Epithelial cell of esophagus (primary cell): ENCODE data around the gene MT1M.

Source experiments
- DNase-seq: peaks from one replicate; pipeline ENCODE4 v3.0.0; 2010; ENCODE audit warnings: low read depth
- H3K4me3 ChIP-seq: 2 replicates; pipeline ENCODE4 v1.5.1; 2011; ENCODE audit warnings: mild to moderate bottlenecking, low read length, control low read depth
- CTCF ChIP-seq: IDR thresholded peaks from 2 replicates; pipeline ENCODE4 v1.5.1; 2011; ENCODE audit warnings: low read depth, mild to moderate bottlenecking, low read length, control low read depth, inconsistent platforms; ENCODE audit not compliant: insufficient read depth; ENCODE audit errors: missing control alignments

The MT1M gene

DNA sequence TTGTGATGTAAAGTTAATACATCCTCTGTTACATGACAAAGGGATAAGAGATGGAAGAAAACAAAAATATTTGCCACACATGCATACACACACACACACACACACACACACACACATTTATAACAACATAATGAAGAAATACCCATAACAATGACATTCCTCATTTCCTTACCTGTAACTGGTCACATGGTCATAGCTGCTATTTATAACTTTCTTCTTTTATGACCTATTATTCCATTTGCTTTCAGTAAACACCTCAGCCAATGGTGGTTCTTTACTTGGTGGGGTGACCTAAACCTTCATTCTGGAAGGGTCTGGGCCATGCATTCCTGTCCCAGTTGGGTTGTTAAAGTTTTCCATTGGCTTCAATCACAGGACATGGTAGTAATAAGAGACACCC is 18.8 kb upstream of the MT1M start:
- peak; percentile 60 for DNase-seq
- no peak overlapping the region for H3K4me3 ChIP-seq
- no peak for TF ChIP-seq CTCF

- no peak overlapping the region for H3K4me3 ChIP-seq
- DNase-seq, result peak; percentile 80
- TF ChIP-seq CTCF, result no peak
Measured at GRCh38 chr16:56614549-56614991, 17.9 kb upstream of the MT1M start.

- no peak for TF ChIP-seq CTCF
- no peak overlapping the region for H3K4me3 ChIP-seq
- DNase-seq, result peak; percentile 83
Measured at GRCh38 chr16:56615353-56615752, 17.1 kb upstream of the MT1M start.

DNA sequence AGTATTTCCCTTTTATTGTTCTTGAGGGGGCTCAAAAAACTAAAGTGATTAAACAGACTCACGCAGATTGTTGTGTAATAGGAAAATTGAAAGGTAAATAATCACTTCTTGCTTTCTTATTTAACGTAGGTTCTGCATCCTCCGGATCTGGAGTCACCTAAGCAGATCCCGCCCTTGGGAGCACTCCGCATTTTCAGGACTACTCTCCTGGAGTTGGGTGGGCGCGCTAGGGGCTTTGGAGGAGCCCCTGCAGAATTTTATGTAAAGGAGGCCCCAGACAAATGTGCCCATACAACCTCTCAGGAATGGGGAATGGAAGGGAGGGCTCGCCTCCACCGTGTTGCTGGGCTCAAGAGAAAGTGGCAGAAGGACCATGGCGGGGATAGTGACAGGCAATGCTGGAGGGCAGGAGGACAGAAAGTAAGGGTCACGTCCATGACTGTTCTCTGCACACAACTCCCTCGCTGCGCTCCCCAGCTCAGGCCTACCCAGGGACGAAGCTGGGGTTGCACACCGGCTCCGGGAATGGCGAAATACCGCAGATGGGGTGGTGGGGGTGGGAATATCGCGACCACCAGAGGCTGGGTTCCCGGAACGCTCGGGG is 15.7 kb upstream of the MT1M start:
- DNase-seq, result no peak
- no peak overlapping the region for H3K4me3 ChIP-seq
- no peak for TF ChIP-seq CTCF

DNA sequence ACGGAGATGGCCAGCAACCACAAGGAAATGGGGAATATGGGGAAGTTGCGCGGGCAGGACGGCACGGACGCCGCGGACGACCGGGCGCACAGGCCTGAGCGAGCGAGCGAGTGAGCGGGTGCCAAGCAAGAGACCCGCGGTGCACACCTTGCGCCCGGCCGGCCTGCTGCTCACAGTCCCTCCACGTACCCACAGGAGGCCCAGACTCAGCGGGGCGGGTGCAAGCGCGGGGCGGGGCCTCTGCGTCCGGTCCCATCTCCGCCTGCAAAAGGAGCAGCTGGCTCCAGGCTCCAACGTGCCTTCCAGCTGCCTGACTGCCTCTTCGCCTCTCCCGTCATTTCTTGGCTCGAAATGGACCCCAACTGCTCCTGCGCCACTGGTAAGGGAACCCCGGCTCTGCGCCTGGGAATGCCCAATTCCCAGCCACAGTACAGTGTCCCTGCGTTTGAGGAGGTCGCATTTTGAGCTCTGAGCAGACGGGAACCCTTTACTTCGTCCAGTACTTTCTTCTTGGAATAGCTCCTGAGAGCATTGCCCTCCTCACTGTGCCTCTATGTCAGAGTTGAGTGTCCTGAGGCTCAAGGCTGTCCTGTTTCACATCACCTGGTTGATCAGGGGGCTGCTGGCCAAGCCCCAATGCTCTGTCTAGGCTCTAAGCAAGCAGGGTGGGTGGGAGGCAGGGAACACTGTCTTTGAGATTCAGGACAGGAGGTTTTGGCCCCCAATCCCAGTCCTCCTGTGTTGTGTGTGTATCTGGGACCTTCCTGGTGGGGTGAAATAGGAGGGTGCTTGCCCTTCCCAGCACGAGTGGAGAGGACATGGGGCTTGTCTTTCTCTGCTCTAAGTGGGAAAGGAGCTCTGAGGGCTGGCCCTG is 15.0 kb upstream of the MT1M start:
- peak; percentile 74 for DNase-seq
- TF ChIP-seq CTCF, result no peak
- no peak overlapping the region for H3K4me3 ChIP-seq

DNA sequence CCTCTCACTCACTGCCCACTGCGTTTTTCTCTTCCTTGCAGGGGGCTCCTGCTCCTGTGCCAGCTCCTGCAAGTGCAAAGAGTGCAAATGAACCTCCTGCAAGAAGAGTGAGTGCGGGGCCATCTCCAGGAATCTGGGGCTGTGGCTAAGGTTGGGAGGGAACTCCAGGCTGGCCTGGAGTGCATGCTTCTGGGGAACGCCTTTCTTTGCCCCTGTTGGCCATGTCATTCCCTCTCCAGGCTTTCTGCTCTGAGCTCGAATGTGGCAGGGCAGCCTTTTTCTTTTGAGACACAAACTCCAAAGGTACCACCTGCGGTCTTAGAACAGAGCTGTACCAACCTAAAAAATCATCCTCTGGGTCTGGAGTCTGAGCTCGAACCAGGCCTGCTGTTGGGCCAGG is 14.3 kb upstream of the MT1M start:
- TF ChIP-seq CTCF, result no peak
- no peak for DNase-seq
- no peak overlapping the region for H3K4me3 ChIP-seq
